Caco-2 (cell line): Measurements from ENCODE around the gene CRTC3. TPM values are rescaled to one million over a fixed set of nuclear protein-coding genes. Genes with fewer than 3 reads are reported as not detected.

Experiments
- BruUV-seq: library from RNA; stranded (reverse); fragments of 400-500 nt; replicated peaks from 2 replicates; lab custom pipeline; 2021; lab: Mats Ljungman, UMichigan
- CTCF ChIA-PET: fragments of 300-600 bp; sonication (Branson Sonifier 250); formaldehyde crosslinking; loops from one replicate; lab custom pipeline; 2022; ENCODE audit warnings: antibody characterized with exemption; lab: Charles Lee
- POLR2A ChIA-PET: fragments of 300-600 bp; sonication (Branson Sonifier 250); formaldehyde crosslinking; loops from one replicate; lab custom pipeline; 2022; ENCODE audit warnings: antibody characterized with exemption; lab: Charles Lee
- DNase-seq, 2 experiments: peaks; one replicate each; pipeline versions ENCODE4 v3.0.0 to v3.0.0-alpha.2; 2020 to 2022
- H3K27me3 ChIP-seq: replicated peaks from 2 replicates; pipeline ENCODE4 v1.6.0; 2011; ENCODE audit warnings: low read length; ENCODE audit not compliant: control insufficient read depth, insufficient read depth
- H3K36me3 ChIP-seq: 2 replicates; pipeline ENCODE4 v1.5.1; 2011; ENCODE audit warnings: low read length; ENCODE audit not compliant: control insufficient read depth, insufficient read depth
- H3K4me1 ChIP-seq: fragments of 250-450 bp; sonication (Bioruptor Pico); 2 replicates; pipeline ENCODE4 v1.5.1; 2020; ENCODE audit warnings: mild to moderate bottlenecking
- H3K4me3 ChIP-seq: 2 replicates; pipeline ENCODE4 v1.5.1; 2011; ENCODE audit warnings: low read depth, mild to moderate bottlenecking, control low read depth, low read length
- H3K9me3 ChIP-seq: fragments of 250-450 bp; sonication (Bioruptor Pico); 2 replicates; pipeline ENCODE4 v1.5.1; 2020; ENCODE audit warnings: mild to moderate bottlenecking, moderate library complexity
- H3K27ac Mint-ChIP-seq: one replicate; pipeline ENCODE4 v1.8.0; 2022; ENCODE audit warnings: mixed read lengths; ENCODE audit not compliant: unreplicated experiment
- H3K27me3 Mint-ChIP-seq: one replicate; pipeline ENCODE4 v1.8.0; 2022; ENCODE audit warnings: mixed read lengths; ENCODE audit not compliant: insufficient read depth, unreplicated experiment
- H3K36me3 Mint-ChIP-seq: one replicate; pipeline ENCODE4 v1.8.0; 2022; ENCODE audit warnings: mild to moderate bottlenecking, mixed read lengths; ENCODE audit not compliant: insufficient read depth, unreplicated experiment
- H3K4me1 Mint-ChIP-seq: one replicate; pipeline ENCODE4 v1.8.0; 2022; ENCODE audit warnings: low read depth, mixed read lengths; ENCODE audit not compliant: unreplicated experiment
- H3K4me3 Mint-ChIP-seq: one replicate; pipeline ENCODE4 v1.8.0; 2022; ENCODE audit warnings: mild to moderate bottlenecking, moderate library complexity, mixed read lengths; ENCODE audit not compliant: unreplicated experiment
- H3K9me3 Mint-ChIP-seq: one replicate; pipeline ENCODE4 v1.8.0; 2022; ENCODE audit warnings: mixed read lengths; ENCODE audit not compliant: unreplicated experiment
- intact Hi-C: fragments of 100-400 bp; cut with micrococcal nuclease; formaldehyde crosslinking; loops from one replicate; pipeline ENCODE4 v1.10.0; 2022; ENCODE audit not compliant: unreplicated experiment
- total RNA-seq: library from RNA; stranded (reverse); gene quantifications from 2 replicates; pipeline ENCODE4 v1.2.3, GENCODE V29; 2022
- TF ChIP-seq, protein P1 (sequence below), 2 experiments: fragments of 200-600 bp in 1 of 2; IDR thresholded peaks; 1 replicate in 1 of 2; 2 replicates in 1 of 2; pipeline versions ENCODE4 v1.5.1 to v1.8.0; 2011 to 2022; ENCODE audit warnings: antibody characterized with exemption in 1 of 2, control low read depth in 1 of 2, inconsistent platforms in 1 of 2, low read depth in 1 of 2, low read length in 1 of 2, mild to moderate bottlenecking in 1 of 2, moderate library complexity in 1 of 2; ENCODE audit not compliant: insufficient read depth in 1 of 2, severe bottlenecking in 1 of 2, unreplicated experiment in 1 of 2

Gene CRTC3
- total RNA-seq, 1 experiment from 2014 or later = 35.0 TPM

DNA sequence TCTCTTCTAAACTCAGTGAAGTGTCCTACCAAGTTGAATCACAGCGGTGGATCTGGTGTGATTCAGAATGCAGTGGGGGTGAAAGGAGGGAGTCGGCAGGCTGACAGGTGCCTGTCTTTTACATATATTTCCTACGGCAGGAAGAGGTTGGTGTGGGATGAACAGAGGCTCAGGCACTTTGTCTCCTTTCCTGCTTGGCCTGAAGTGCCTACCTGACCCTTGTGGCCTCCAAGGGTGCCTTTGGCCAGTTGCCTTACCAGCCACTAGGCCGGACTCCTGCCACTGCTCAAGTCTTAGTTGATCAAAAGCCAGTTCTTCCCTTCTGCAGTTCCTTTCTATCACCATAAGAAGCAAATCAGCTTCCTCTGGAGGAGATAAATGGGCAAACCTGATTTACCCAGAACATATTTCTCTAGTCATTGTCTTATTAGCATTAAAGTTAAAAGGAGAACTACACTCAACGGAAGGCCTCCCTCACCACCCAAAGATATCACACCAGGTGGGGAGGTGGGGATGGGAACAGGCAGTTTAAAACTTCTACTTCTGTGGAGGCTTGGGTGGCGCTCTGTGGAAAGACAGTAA, 52.1 kb downstream of the CRTC3 start:
- Histone ChIP-seq H3K4me1 (no peaks in the 10 kb centered on the region), H3K4me3 (no peak overlapping the region), H3K27me3 (no peaks in the 10 kb centered on the region), H3K9me3 (no peaks in the 10 kb centered on the region), H3K36me3 (no peaks in the 10 kb centered on the region; the same call in 1 of the 2 replicates)
- Mint-ChIP-seq H3K27me3 (no peaks in the 10 kb centered on the region), H3K9me3 (no peaks in the 10 kb centered on the region), H3K4me3 (no peak overlapping the region), H3K27ac (no peak overlapping the region), H3K36me3 (no peaks in the 10 kb centered on the region), H3K4me1 (no peaks in the 10 kb centered on the region)
- no peak for DNase-seq
- TF ChIP-seq, protein P1, sequence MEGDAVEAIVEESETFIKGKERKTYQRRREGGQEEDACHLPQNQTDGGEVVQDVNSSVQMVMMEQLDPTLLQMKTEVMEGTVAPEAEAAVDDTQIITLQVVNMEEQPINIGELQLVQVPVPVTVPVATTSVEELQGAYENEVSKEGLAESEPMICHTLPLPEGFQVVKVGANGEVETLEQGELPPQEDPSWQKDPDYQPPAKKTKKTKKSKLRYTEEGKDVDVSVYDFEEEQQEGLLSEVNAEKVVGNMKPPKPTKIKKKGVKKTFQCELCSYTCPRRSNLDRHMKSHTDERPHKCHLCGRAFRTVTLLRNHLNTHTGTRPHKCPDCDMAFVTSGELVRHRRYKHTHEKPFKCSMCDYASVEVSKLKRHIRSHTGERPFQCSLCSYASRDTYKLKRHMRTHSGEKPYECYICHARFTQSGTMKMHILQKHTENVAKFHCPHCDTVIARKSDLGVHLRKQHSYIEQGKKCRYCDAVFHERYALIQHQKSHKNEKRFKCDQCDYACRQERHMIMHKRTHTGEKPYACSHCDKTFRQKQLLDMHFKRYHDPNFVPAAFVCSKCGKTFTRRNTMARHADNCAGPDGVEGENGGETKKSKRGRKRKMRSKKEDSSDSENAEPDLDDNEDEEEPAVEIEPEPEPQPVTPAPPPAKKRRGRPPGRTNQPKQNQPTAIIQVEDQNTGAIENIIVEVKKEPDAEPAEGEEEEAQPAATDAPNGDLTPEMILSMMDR (IDR thresholded peaks at IDR 0.05; ENCODE audit: insufficient read depth in 1 of 2, low read depth in 1 of 2, low read length in 1 of 2, severe bottlenecking in 1 of 2, unreplicated experiment in 1 of 2) = no peak
- ChIA-PET CTCF (no interaction called here), POLR2A (no interaction called here)
- no TSS peak for BruUV-seq
- intact Hi-C loops = no loop called here

DNA sequence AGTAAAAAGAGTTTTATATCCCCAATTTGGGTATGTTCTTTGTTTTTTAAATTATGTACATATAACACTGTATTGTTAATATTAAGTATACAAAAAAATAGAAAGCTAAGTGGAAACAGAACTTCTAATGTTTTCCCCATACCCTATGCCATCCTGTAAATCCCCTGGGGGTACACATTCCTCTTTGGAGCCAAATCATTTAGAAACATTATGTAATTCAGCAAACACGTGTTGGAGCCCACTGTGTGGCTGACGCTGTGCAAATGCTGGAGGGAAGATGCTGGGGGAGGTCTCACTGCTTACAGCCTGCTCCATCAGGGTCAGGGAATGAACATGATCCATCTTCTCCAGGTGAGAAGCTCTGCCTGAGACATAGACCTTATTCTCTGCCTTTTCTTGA, 52.8 kb downstream of the CRTC3 start:
- POLR2A ChIA-PET = no interaction called here

GRCh38 chr15:90583471-90584252, 53.9 kb downstream of the CRTC3 start:
- ChIA-PET POLR2A (no interaction called here), CTCF (interaction anchor here (0.6 to 0.7 kb wide), 2 partner anchors 22 to 64 kb away, joined by 3 to 8 read pairs; no protein-coding TSS in a partner anchor)
- H3K4me3 ChIP-seq = no peak overlapping the region
- no peaks in the 10 kb centered on the region for H3K27me3 ChIP-seq
- H3K36me3 Mint-ChIP-seq = peaks cover 7% of the 10 kb centered on the region
- no peaks in the 10 kb centered on the region for H3K27me3 Mint-ChIP-seq
- H3K4me1 Mint-ChIP-seq = no peaks in the 10 kb centered on the region
- TF ChIP-seq, protein P1 (IDR thresholded peaks at IDR 0.05; ENCODE audit: insufficient read depth in 1 of 2, low read depth in 1 of 2, low read length in 1 of 2, severe bottlenecking in 1 of 2, unreplicated experiment in 1 of 2) = no peak
- no peaks in the 10 kb centered on the region; the same call in 1 of the 2 replicates for H3K36me3 ChIP-seq
- H3K27ac Mint-ChIP-seq = no peak overlapping the region
- no peak for DNase-seq
- H3K9me3 ChIP-seq = no peaks in the 10 kb centered on the region
- no TSS peak for BruUV-seq
- intact Hi-C loops = no loop called here
- no peaks in the 10 kb centered on the region for H3K9me3 Mint-ChIP-seq
- H3K4me3 Mint-ChIP-seq = no peak overlapping the region
- H3K4me1 ChIP-seq = no peaks in the 10 kb centered on the region

More for the DNA sequence above, 52.8 kb downstream of the CRTC3 start:
- H3K9me3 Mint-ChIP-seq = no peaks in the 10 kb centered on the region
- no peaks in the 10 kb centered on the region; the same call in 1 of the 2 replicates for H3K36me3 ChIP-seq
- DNase-seq = no peak
- no peaks in the 10 kb centered on the region for H3K27me3 Mint-ChIP-seq
- H3K4me3 ChIP-seq = no peak overlapping the region
- no peaks in the 10 kb centered on the region for H3K4me1 Mint-ChIP-seq
- no TSS peak for BruUV-seq
- H3K4me3 Mint-ChIP-seq = no peak overlapping the region
- H3K27me3 ChIP-seq = no peaks in the 10 kb centered on the region
- H3K9me3 ChIP-seq = no peaks in the 10 kb centered on the region
- no peaks in the 10 kb centered on the region for H3K36me3 Mint-ChIP-seq
- TF ChIP-seq, protein P1 (IDR thresholded peaks at IDR 0.05; ENCODE audit: insufficient read depth in 1 of 2, low read depth in 1 of 2, low read length in 1 of 2, severe bottlenecking in 1 of 2, unreplicated experiment in 1 of 2) = no peak
- no peak overlapping the region for H3K27ac Mint-ChIP-seq
- intact Hi-C loops = no loop called here
- CTCF ChIA-PET = no interaction called here
- no peaks in the 10 kb centered on the region for H3K4me1 ChIP-seq
